Measurements from ENCODE around the gene DIDO1.
A peak's percentile ranks its signal among the peaks of the same experiment; 100 is the strongest.

Gene DIDO1

GRCh38 chr20:62831854-62832211 is 94.5 kb downstream of the DIDO1 start:
- no peak for TF ChIP-seq CTCF (IDR thresholded peaks at IDR 0.05; ENCODE audit: control insufficient read depth, extremely low read depth, insufficient read depth)
- no peak for DNase-seq (ENCODE audit: low read depth)
- H3K4me3 ChIP-seq (ENCODE audit: low read depth, low read length) = no peak overlapping the region

GRCh38 chr20:62831361-62831788 is 94.9 kb downstream of the DIDO1 start:
- DNase-seq (ENCODE audit: low read depth) = peak; percentile 62
- no peak overlapping the region for H3K4me3 ChIP-seq (ENCODE audit: low read depth, low read length)
- no peak for TF ChIP-seq CTCF (IDR thresholded peaks at IDR 0.05; ENCODE audit: control insufficient read depth, extremely low read depth, insufficient read depth)

GRCh38 chr20:62830821-62831220 is 95.5 kb downstream of the DIDO1 start:
- no peak overlapping the region for H3K4me3 ChIP-seq (ENCODE audit: low read depth, low read length)
- DNase-seq (ENCODE audit: low read depth) = no peak
- TF ChIP-seq CTCF (IDR thresholded peaks at IDR 0.05; ENCODE audit: control insufficient read depth, extremely low read depth, insufficient read depth) = no peak

GRCh38 chr20:62830251-62830650 is 96.1 kb downstream of the DIDO1 start:
- no peak for TF ChIP-seq CTCF (IDR thresholded peaks at IDR 0.05; ENCODE audit: control insufficient read depth, extremely low read depth, insufficient read depth)
- no peak for DNase-seq (ENCODE audit: low read depth)
- no peak overlapping the region for H3K4me3 ChIP-seq (ENCODE audit: low read depth, low read length)

- no peak for DNase-seq (ENCODE audit: low read depth)
- H3K4me3 ChIP-seq (ENCODE audit: low read depth, low read length) = no peak overlapping the region
- no peak for TF ChIP-seq CTCF (IDR thresholded peaks at IDR 0.05; ENCODE audit: control insufficient read depth, extremely low read depth, insufficient read depth)
These were observed 96.8 kb downstream of the DIDO1 start for GRCh38 chr20:62829231-62830230.

GRCh38 chr20:62828511-62829230 is 97.6 kb downstream of the DIDO1 start:
- H3K4me3 ChIP-seq (ENCODE audit: low read depth, low read length) = no peak overlapping the region
- DNase-seq (ENCODE audit: low read depth) = no peak
- no peak for TF ChIP-seq CTCF (IDR thresholded peaks at IDR 0.05; ENCODE audit: control insufficient read depth, extremely low read depth, insufficient read depth)

Measured in LNCaP clone FGC (cell line).